ENCODE results near the gene ATP2A1.

The ATP2A1 gene

DNA sequence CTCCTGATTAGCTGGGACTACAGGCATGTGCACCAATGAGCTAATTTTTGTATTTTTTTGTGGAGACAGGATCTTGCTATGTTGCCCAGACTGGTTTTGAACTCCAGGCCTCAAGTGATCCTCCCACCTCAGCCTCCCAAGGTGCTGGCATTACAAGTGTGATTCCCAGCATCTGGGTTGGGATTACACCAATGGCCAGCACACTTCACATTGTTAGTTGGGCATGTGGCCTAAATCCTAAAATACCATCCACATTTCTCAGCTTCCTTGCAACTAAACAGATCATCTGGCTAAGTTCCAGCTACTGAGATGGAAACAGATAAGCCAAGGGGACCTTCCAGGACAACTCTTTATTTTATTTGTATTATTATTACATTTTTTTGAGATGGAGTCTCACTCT, 36.9 kb downstream of the ATP2A1 start:
- Histone ChIP-seq H3K9ac (ENCODE audit: low read length) (no peak overlapping the region), H3K4me1 (ENCODE audit: insufficient read depth, low read length, severe bottlenecking) (peaks cover 12% of the 10 kb centered on the region), H4K20me1 (ENCODE audit: insufficient read depth, low read length) (no peaks in the 10 kb centered on the region), H2AFZ (ENCODE audit: low read length) (no peak overlapping the region), H3K27me3 (ENCODE audit: insufficient read depth, low read length) (no peaks in the 10 kb centered on the region), H3K36me3 (ENCODE audit: insufficient read depth, low read length) (peaks cover 64% of the 10 kb centered on the region), H3K79me2 (ENCODE audit: insufficient read depth, low read length) (no peaks in the 10 kb centered on the region), H3K27ac (ENCODE audit: low read depth, low read length, poor library complexity, severe bottlenecking) (no peak overlapping the region), H3K9me2 (ENCODE audit: low read depth, low read length) (no peaks in the 10 kb centered on the region), H3K9me3 (ENCODE audit: low read length) (no peaks in the 10 kb centered on the region), H3K4me3 (ENCODE audit: low read depth, low read length, poor library complexity, severe bottlenecking) (no peak overlapping the region), H3K4me2 (ENCODE audit: low read length) (no peak overlapping the region), H3F3A (ENCODE audit: insufficient read depth, low read length) (no peaks in the 10 kb centered on the region)
- TF ChIP-seq CTCF (IDR thresholded peaks at IDR 0.05; ENCODE audit: low read length) = no peak
- no peak for TF ChIP-seq EZH2 (IDR thresholded peaks at IDR 0.05; ENCODE audit: borderline replicate concordance, low read length)

DNA sequence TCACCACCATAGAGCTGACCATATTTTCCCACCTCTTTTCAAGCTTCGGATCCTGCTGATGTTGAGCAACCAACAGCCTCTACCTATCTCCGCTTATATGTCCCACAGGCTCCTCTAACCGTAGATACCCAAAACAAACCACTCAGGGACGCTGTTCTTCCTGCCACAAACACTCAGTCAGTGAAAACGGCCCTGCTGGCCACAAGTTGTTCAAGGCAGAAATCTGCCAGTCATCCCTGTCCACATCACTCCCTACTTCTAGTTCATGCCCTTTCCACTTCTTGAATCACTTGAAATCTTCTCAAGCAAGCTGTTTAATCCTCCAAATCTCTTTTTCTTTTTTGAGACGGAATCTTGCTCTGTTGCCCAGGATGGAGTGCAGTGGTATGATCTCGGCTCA, 38.8 kb downstream of the ATP2A1 start:
- H3K4me3 ChIP-seq (ENCODE audit: low read depth, low read length, poor library complexity, severe bottlenecking) = no peak overlapping the region
- H3K36me3 ChIP-seq (ENCODE audit: insufficient read depth, low read length) = peaks cover 69% of the 10 kb centered on the region
- H3K79me2 ChIP-seq (ENCODE audit: insufficient read depth, low read length) = no peaks in the 10 kb centered on the region
- H3K4me1 ChIP-seq (ENCODE audit: insufficient read depth, low read length, severe bottlenecking) = no peaks in the 10 kb centered on the region
- H3K9me3 ChIP-seq (ENCODE audit: low read length) = no peaks in the 10 kb centered on the region
- H3K27me3 ChIP-seq (ENCODE audit: insufficient read depth, low read length) = no peaks in the 10 kb centered on the region
- H3K27ac ChIP-seq (ENCODE audit: low read depth, low read length, poor library complexity, severe bottlenecking) = no peak overlapping the region
- no peak for TF ChIP-seq EZH2 (IDR thresholded peaks at IDR 0.05; ENCODE audit: borderline replicate concordance, low read length)
- no peak for TF ChIP-seq CTCF (IDR thresholded peaks at IDR 0.05; ENCODE audit: low read length)
- H3K9me2 ChIP-seq (ENCODE audit: low read depth, low read length) = no peaks in the 10 kb centered on the region
- no peak overlapping the region for H2AFZ ChIP-seq (ENCODE audit: low read length)
- no peaks in the 10 kb centered on the region for H3F3A ChIP-seq (ENCODE audit: insufficient read depth, low read length)
- no peak overlapping the region for H3K9ac ChIP-seq (ENCODE audit: low read length)
- no peaks in the 10 kb centered on the region for H4K20me1 ChIP-seq (ENCODE audit: insufficient read depth, low read length)
- H3K4me2 ChIP-seq (ENCODE audit: low read length) = no peak overlapping the region

DNA sequence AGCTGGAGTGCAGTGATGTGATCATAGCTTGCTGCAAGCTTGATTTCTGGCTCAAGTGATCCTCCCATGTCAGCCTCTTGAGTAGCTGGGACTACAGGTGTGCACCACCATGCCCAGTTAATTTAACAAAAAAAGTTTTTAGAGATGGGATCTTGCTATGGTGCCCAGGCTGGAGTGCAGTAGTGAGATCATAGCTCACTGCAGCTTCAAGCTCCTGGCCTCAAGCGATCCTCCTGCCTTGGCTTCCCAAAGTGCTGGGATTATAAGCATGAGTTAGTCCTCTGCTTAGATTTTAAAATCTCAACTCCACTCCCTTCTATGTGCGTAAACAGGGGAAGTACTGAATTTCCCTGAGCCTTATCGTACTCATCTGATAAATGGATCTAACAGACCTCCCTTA, 40.4 kb downstream of the ATP2A1 start:
- no peak for TF ChIP-seq EZH2 (IDR thresholded peaks at IDR 0.05; ENCODE audit: borderline replicate concordance, low read length)
- no peak for TF ChIP-seq CTCF (IDR thresholded peaks at IDR 0.05; ENCODE audit: low read length)
- H3K4me3 ChIP-seq (ENCODE audit: low read depth, low read length, poor library complexity, severe bottlenecking) = no peak overlapping the region
- no peaks in the 10 kb centered on the region for H3K9me3 ChIP-seq (ENCODE audit: low read length)
- H3K27me3 ChIP-seq (ENCODE audit: insufficient read depth, low read length) = no peaks in the 10 kb centered on the region
- H3K4me1 ChIP-seq (ENCODE audit: insufficient read depth, low read length, severe bottlenecking) = peaks cover 9% of the 10 kb centered on the region
- peaks cover 65% of the 10 kb centered on the region for H3K36me3 ChIP-seq (ENCODE audit: insufficient read depth, low read length)
- H4K20me1 ChIP-seq (ENCODE audit: insufficient read depth, low read length) = no peaks in the 10 kb centered on the region
- no peak overlapping the region for H3K27ac ChIP-seq (ENCODE audit: low read depth, low read length, poor library complexity, severe bottlenecking)
- H2AFZ ChIP-seq (ENCODE audit: low read length) = no peak overlapping the region
- H3K4me2 ChIP-seq (ENCODE audit: low read length) = no peak overlapping the region
- H3K9me2 ChIP-seq (ENCODE audit: low read depth, low read length) = no peaks in the 10 kb centered on the region
- H3K79me2 ChIP-seq (ENCODE audit: insufficient read depth, low read length) = no peaks in the 10 kb centered on the region
- peaks cover 3% of the 10 kb centered on the region; the same call in 1 of the 2 replicates for H3F3A ChIP-seq (ENCODE audit: insufficient read depth, low read length)
- H3K9ac ChIP-seq (ENCODE audit: low read length) = no peak overlapping the region
